ENCODE results near the gene ATP6V0E1. TPM values are rescaled to one million over a fixed set of nuclear protein-coding genes. Genes with fewer than 3 reads are reported as not detected.

Gene ATP6V0E1
- total and polyA plus RNA-seq, 2 of the 8 experiments (the other 6 are each of a cell fraction or from before 2014, with no cell fraction given) = 108 to 134 TPM

- no peak overlapping the region for H4K91ac ChIP-seq (replicated peaks; ENCODE audit: insufficient read length, low read length)
- no peak overlapping the region for H3K14ac ChIP-seq (ENCODE audit: insufficient read length)
- H3K18ac ChIP-seq (ENCODE audit: extremely low read depth, low read length) = no peak overlapping the region
- H2BK12ac ChIP-seq (ENCODE audit: low read depth, low read length) = no peak overlapping the region
- no peak overlapping the region for H2BK5ac ChIP-seq (ENCODE audit: low read depth, low read length)
- peaks cover 3% of the 10 kb centered on the region; the same call in 1 of the 2 replicates for H3K23me2 ChIP-seq (ENCODE audit: low read depth, low read length)
- no peak for FAIRE-seq
- H3K27ac ChIP-seq (ENCODE audit: low read depth, low read length) = no peak overlapping the region
- no peak overlapping the region for H2BK120ac ChIP-seq (replicated peaks; ENCODE audit: low read depth, low read length)
- H2AK5ac ChIP-seq (ENCODE audit: low read depth, low read length) = no peak overlapping the region
- ChIA-PET CTCF (ENCODE audit: partially characterized antibody) (interaction anchor here (0.9 to 5.5 kb wide), 11 partner anchors 13 to 274 kb away, joined by 3 to 33 read pairs (median 3); no protein-coding TSS in a partner anchor), POLR2A (ENCODE audit: partially characterized antibody) (interaction anchor here (1.2 kb wide), 1 partner anchor 23 kb away, joined by 3 read pairs; no protein-coding TSS in a partner anchor)
- H3K4ac ChIP-seq (replicated peaks; ENCODE audit: insufficient read length, low read depth, low read length) = no peak overlapping the region
- H2BK15ac ChIP-seq (ENCODE audit: low read length) = no peak overlapping the region
- H2BK20ac ChIP-seq (ENCODE audit: low read length) = no peak overlapping the region
- H3K9me3 ChIP-seq (ENCODE audit: insufficient read depth in 2 of 2, low read depth in 1 of 2, low read length in 1 of 2) = no peaks in the 10 kb centered on the region
- no peak overlapping the region for H3K4me3 ChIP-seq (ENCODE audit: extremely low read depth in 1 of 4, insufficient read depth in 2 of 4, low read depth in 3 of 4, low read length in 4 of 4)
- no peak overlapping the region for H3K23ac ChIP-seq (ENCODE audit: insufficient read length)
- 93% methylated on average over 4 of the region's 4 CpGs; no CpG with 5 or more reads in 1 of the 2 experiments for WGBS, 2 experiments (ENCODE audit: extremely low coverage in 1 of 2, insufficient coverage in 1 of 2, insufficient read length in 1 of 2, insufficient replicate concordance in 2 of 2, low coverage in 1 of 2, low lambda C conversion rate in 2 of 2, missing lambda C conversion rate in 1 of 2)
- no peak overlapping the region for H3K56ac ChIP-seq (replicated peaks; ENCODE audit: insufficient read length, low read depth, low read length)
- H3K27me3 ChIP-seq (replicated peaks in 1 of 4; ENCODE audit: control insufficient read depth in 3 of 4, extremely low read depth in 1 of 4, insufficient read depth in 3 of 4, low read length in 3 of 4) = no peaks in the 10 kb centered on the region
- H3K9ac ChIP-seq (replicated peaks in 1 of 4; ENCODE audit: extremely low read depth in 1 of 4, low read depth in 3 of 4, low read length in 3 of 4) = no peak overlapping the region
- no peak overlapping the region for H3K4me2 ChIP-seq (ENCODE audit: insufficient read depth in 1 of 2, low read depth in 2 of 2, low read length in 2 of 2)
- H3K79me2 ChIP-seq (ENCODE audit: control insufficient read depth in 1 of 2, insufficient read depth in 2 of 2, low read length in 2 of 2) = peaks cover 0 to 5% of the 10 kb centered on the region in 2 experiments; a peak in 2 of 4 replicates
- no peaks in the 10 kb centered on the region for H4K20me1 ChIP-seq (replicated peaks in 1 of 2; ENCODE audit: control insufficient read depth in 1 of 2, insufficient read depth in 2 of 2, low read length in 2 of 2)
- peaks cover 0 to 2% (median 0%) of the 10 kb centered on the region in 4 experiments; a peak in 3 of 7 replicates for H3K4me1 ChIP-seq (replicated peaks in 1 of 4; ENCODE audit: control insufficient read depth in 3 of 4, insufficient read depth in 4 of 4, low read length in 3 of 4)
- no peaks in the 10 kb centered on the region for H3K79me1 ChIP-seq (ENCODE audit: low read depth, low read length)
- H3K36me3 ChIP-seq (ENCODE audit: control insufficient read depth in 2 of 4, insufficient read depth in 4 of 4, low read length in 3 of 4) = no peaks in the 10 kb centered on the region
- no peak for DNase-seq (ENCODE audit: low read depth in 1 of 2, low spot score in 2 of 2)
- no peak overlapping the region for H4K5ac ChIP-seq (ENCODE audit: insufficient read length, low read depth, low read length)
- no peak overlapping the region for H4K8ac ChIP-seq (ENCODE audit: extremely low read depth, insufficient read depth, low read length)
- H2AFZ ChIP-seq (ENCODE audit: low read length) = no peak overlapping the region
- TF ChIP-seq RFX5 (IDR thresholded peaks at IDR 0.05; ENCODE audit: borderline replicate concordance, low read depth, low read length) (no peak), ASH2L (IDR thresholded peaks at IDR 0.05; ENCODE audit: low read length) (no peak), FOSL1 (IDR thresholded peaks at IDR 0.05; ENCODE audit: insufficient read depth, low read depth, low read length) (no peak), SP4 (IDR thresholded peaks at IDR 0.05; ENCODE audit: low read length) (no peak), POLR2A (IDR thresholded peaks at IDR 0.05; ENCODE audit: control extremely low read depth in 1 of 2, low read depth in 2 of 2, low read length in 2 of 2) (no peak), USF2 (IDR thresholded peaks at IDR 0.05; ENCODE audit: low read length) (no peak), EP300 (IDR thresholded peaks at IDR 0.05; ENCODE audit: borderline replicate concordance in 1 of 2, low read depth in 2 of 2, low read length in 2 of 2) (no peak), CEBPB (IDR thresholded peaks at IDR 0.05; ENCODE audit: low read depth, low read length) (no peak), BACH1 (IDR thresholded peaks at IDR 0.05; ENCODE audit: low read length) (no peak), GABPA (IDR thresholded peaks at IDR 0.05; ENCODE audit: borderline replicate concordance, insufficient read depth, low read length) (no peak), CBX8 (IDR thresholded peaks at IDR 0.05; ENCODE audit: borderline replicate concordance, low read depth, low read length) (no peak), CHD1 (IDR thresholded peaks at IDR 0.05; ENCODE audit: low read depth, low read length) (no peak), ZNF274 (IDR thresholded peaks at IDR 0.05; ENCODE audit: borderline replicate concordance, extremely low read depth, low read length) (no peak), RBBP5 (IDR thresholded peaks at IDR 0.05; ENCODE audit: borderline replicate concordance, low read depth, low read length) (no peak)
Measured at GRCh38 chr5:172979778-172980177, 3.8 kb upstream of the ATP6V0E1 start.
